Measurements from ENCODE around the gene MS4A10. TPM values are rescaled to one million over a fixed set of nuclear protein-coding genes. Genes with fewer than 3 reads are reported as not detected.

Gene MS4A10
- not detected in 2 replicates for total RNA-seq (2021; fragmentation: NEBNext Ultra II Directional; extraction: Animal tissue kit (Norgen Biotek cat#: 25700))
- not detected in 2 replicates for polyA plus RNA-seq (2011; rRNA removed)
- not detected for polyA plus RNA-seq (2011; cell fraction: cytosol; rRNA removed)
- polyA plus RNA-seq (2011; cell fraction: nucleus; rRNA removed) = not detected
- not detected in 4 replicates for polyA plus RNA-seq (2012, experiment 1 of 2)
- polyA plus RNA-seq (2012, experiment 2 of 2) = not detected
- polyA plus RNA-seq (2013, experiment 1 of 2) = not detected
- not detected for polyA plus RNA-seq (2013, experiment 2 of 2)
- not detected in 2 replicates for polyA minus RNA-seq (2011; rRNA and poly(A)+ RNA removed)
- polyA minus RNA-seq (2011; cell fraction: cytosol; rRNA and poly(A)+ RNA removed) = not detected
- not detected for polyA minus RNA-seq (2011; cell fraction: nucleus; rRNA and poly(A)+ RNA removed)
- long read RNA-seq, experiment 1 = 0 reads
- long read RNA-seq, experiment 2 = 0 reads

DNA sequence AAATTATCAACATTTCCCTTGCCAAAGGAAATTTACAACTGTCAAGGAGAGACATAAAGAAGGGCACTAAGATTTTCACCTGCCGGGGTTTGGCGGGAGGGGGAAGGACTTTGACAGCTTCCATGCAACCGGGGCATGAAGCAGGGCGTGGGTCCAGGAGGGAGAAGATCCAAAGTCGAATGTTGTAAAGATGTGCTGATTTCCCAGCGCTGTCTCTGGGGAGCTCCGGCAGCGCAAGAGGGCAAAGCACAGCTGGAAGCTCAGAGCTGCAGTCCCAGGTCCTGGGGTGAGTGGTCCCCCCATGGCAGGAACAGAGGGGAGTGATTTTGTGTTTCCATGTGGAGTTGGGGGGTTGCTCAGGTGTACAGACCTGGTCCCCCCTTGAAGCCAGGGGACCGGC lies at the start of gene MS4A10:
TSS of gene MS4A10 (plus strand) at position 198 of the 400 bp plus-strand sequence. CDS start 5,003 bp downstream, outside the sequence.
- Histone ChIP-seq H3K56ac (replicated peaks; ENCODE audit: insufficient read length, low read depth, low read length) (peak within 1 kb of the TSS; percentile 51), H3K4ac (replicated peaks; ENCODE audit: insufficient read length, low read depth, low read length) (no peak within 1 kb of the TSS), H2BK12ac (ENCODE audit: low read depth, low read length) (no peak within 1 kb of the TSS), H4K91ac (replicated peaks; ENCODE audit: insufficient read length, low read length) (no peak within 1 kb of the TSS), H3K79me2 (ENCODE audit: control insufficient read depth in 1 of 2, insufficient read depth in 2 of 2, low read length in 2 of 2) (no peaks in the 10 kb centered on the region), H3K14ac (ENCODE audit: insufficient read length) (no peak within 1 kb of the TSS), H2AK5ac (ENCODE audit: low read depth, low read length) (no peak within 1 kb of the TSS), H3K4me1 (replicated peaks in 1 of 4; ENCODE audit: control insufficient read depth in 3 of 4, insufficient read depth in 4 of 4, low read length in 3 of 4) (no peaks in the 10 kb centered on the region; a peak in 1 of 7 replicates), H3K4me2 (ENCODE audit: insufficient read depth in 1 of 2, low read depth in 2 of 2, low read length in 2 of 2) (no peak within 1 kb of the TSS), H3K4me3 (ENCODE audit: extremely low read depth in 1 of 4, insufficient read depth in 2 of 4, low read depth in 3 of 4, low read length in 4 of 4) (no peak within 1 kb of the TSS), H3K23me2 (ENCODE audit: low read depth, low read length) (no peaks in the 10 kb centered on the region), H3K79me1 (ENCODE audit: low read depth, low read length) (no peaks in the 10 kb centered on the region), H3K27ac (ENCODE audit: low read depth, low read length) (no peak within 1 kb of the TSS), H3K23ac (ENCODE audit: insufficient read length) (no peak within 1 kb of the TSS), H3K9me3 (ENCODE audit: insufficient read depth in 2 of 2, low read depth in 1 of 2, low read length in 1 of 2) (peaks cover under 1 to 5% of the 10 kb centered on the region in 2 experiments; a peak in 2 of 4 replicates), H2BK120ac (replicated peaks; ENCODE audit: low read depth, low read length) (no peak within 1 kb of the TSS), H4K5ac (ENCODE audit: insufficient read length, low read depth, low read length) (no peak within 1 kb of the TSS), H4K20me1 (replicated peaks in 1 of 2; ENCODE audit: control insufficient read depth in 1 of 2, insufficient read depth in 2 of 2, low read length in 2 of 2) (no peaks in the 10 kb centered on the region), H3K36me3 (ENCODE audit: control insufficient read depth in 2 of 4, insufficient read depth in 4 of 4, low read length in 3 of 4) (no peaks in the 10 kb centered on the region), H2BK15ac (ENCODE audit: low read length) (no peak within 1 kb of the TSS), H3K27me3 (replicated peaks in 1 of 4; ENCODE audit: control insufficient read depth in 3 of 4, extremely low read depth in 1 of 4, insufficient read depth in 3 of 4, low read length in 3 of 4) (no peaks in the 10 kb centered on the region; a peak in 1 of 7 replicates), H3K9ac (replicated peaks in 1 of 4; ENCODE audit: extremely low read depth in 1 of 4, low read depth in 3 of 4, low read length in 3 of 4) (no peak within 1 kb of the TSS), H2BK20ac (ENCODE audit: low read length) (no peak within 1 kb of the TSS), H3K18ac (ENCODE audit: extremely low read depth, low read length) (no peak within 1 kb of the TSS), H2AFZ (ENCODE audit: low read length) (no peak within 1 kb of the TSS), H4K8ac (ENCODE audit: extremely low read depth, insufficient read depth, low read length) (no peak within 1 kb of the TSS), H2BK5ac (ENCODE audit: low read depth, low read length) (no peak within 1 kb of the TSS)
- DNase-seq (ENCODE audit: low read depth in 1 of 2, low spot score in 2 of 2) (no peak), FAIRE-seq (no peak)
- ChIA-PET CTCF (ENCODE audit: partially characterized antibody) (interaction anchor here (0.7 to 2.2 kb wide), 9 partner anchors 9 to 103 kb away, joined by 3 to 11 read pairs (median 4); partner anchors contain the start of gene MS4A15), POLR2A (ENCODE audit: partially characterized antibody) (interaction anchor here (1.6 kb wide), 1 partner anchor 104 kb away, joined by 3 read pairs; no protein-coding TSS in a partner anchor)
- WGBS, 2 experiments (ENCODE audit: extremely low coverage in 1 of 2, insufficient coverage in 1 of 2, insufficient read length in 1 of 2, insufficient replicate concordance in 2 of 2, low coverage in 1 of 2, low lambda C conversion rate in 2 of 2, missing lambda C conversion rate in 1 of 2) = 92% methylated on average over 8 of the region's 9 CpGs; no CpG with 5 or more reads in 1 of the 2 experiments
- TF ChIP-seq CEBPB (IDR thresholded peaks at IDR 0.05; ENCODE audit: low read depth, low read length) = no peak
- TF ChIP-seq ATF2 (IDR thresholded peaks at IDR 0.05; ENCODE audit: low read length) = no peak
- TF ChIP-seq TAF1 (IDR thresholded peaks at IDR 0.05; ENCODE audit: low read depth, low read length) = no peak
- TF ChIP-seq CBX5 (IDR thresholded peaks at IDR 0.05; ENCODE audit: low read depth, low read length) = no peak

Measured in H1 (cell line).